GM04504 (cell line): ENCODE data around the gene MSI1.

Experiments used
- DNase-seq: peaks from one replicate; pipeline ENCODE4 v3.0.0-alpha.2; 2012; ENCODE audit warnings: low read depth

MSI1 gene

DNA sequence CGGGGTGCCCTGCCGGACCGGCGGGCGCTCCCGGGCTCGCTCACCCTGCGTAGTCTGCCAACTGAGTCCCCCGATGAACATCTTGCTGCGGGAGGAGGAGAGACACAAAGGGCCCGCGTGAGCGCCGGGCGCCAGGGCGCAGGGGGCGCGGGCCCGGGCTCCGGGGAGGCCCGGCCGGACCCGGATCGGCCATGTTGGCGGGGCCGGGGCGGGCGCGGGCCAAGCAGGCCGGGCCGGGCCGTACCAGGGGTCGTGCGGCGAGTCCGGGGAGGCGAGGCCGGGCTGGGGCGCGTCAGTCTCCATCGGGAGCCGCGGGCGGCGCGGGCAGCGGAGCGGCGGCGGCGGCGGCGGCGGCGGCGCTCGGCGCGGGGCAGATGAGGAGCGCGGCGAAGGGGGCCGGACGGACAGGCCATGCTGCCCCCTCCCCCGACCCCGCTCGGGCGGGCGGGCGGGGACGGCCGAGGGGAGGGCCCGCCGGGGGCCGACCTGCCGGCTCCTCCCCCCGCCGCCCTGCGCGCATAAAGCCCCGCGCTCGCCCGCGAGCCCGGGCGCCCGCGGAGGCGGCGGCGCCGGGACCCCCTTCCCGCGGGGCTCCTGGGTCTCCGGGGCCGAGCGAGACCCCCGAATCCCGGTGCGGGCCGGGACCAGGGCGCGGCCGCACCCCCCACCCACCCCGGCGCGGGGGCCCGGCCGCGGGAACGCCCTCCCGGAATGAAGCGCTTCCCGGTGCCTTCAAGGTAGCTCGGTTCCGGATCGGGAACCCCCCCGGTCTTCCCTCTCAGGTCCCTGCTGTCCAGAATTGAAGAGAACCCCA lies at the start of gene MSI1:
MSI1 (minus strand) TSS at position 376 of the 814 bp plus-strand sequence; CDS start at position 303, 73 bp downstream.
- DNase-seq = no peak

DNA sequence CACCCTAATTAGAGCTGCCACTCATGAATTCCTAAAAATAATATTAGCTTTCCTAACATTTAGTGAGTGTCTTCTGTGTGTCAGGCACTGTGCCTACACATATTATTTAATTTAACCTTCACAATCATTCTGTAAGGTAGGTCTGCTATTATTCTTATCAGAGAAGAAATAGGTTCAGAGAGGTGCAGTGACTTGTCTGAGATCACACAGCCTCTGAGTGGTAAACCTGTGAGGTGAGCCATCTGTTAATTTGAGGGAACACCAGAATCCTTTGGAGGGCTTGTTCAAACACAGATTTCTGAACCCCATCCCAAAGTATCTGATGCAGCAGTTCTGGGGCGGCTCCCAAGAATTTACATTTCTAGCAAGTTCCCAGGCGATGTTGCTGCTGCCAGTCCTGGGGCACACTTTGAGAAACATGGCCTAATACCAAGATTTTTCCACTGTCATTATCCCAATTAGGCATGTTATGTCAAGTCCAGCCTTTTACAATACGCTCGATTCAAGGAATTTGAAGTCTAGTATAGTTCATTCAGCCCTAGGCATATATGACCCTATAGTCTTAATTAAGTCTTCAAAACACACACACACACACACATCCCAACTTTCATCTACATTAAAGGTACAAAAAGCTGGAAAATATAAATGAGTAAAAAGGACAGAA lies 49.1 kb upstream of the MSI1 start:
- DNase-seq = no peak

- no peak for DNase-seq
These were observed 47.7 kb upstream of the MSI1 start for GRCh38 chr12:120416490-120417216.

GRCh38 chr12:120413901-120414695 lies 45.1 kb upstream of the MSI1 start:
- DNase-seq = no peak

- DNase-seq = no peak
These were observed 43.5 kb upstream of the MSI1 start for GRCh38 chr12:120412421-120412820.

GRCh38 chr12:120408771-120409170 lies 39.8 kb upstream of the MSI1 start:
- no peak for DNase-seq

- no peak for DNase-seq
These were observed 37.6 kb upstream of the MSI1 start for GRCh38 chr12:120406553-120406952.

DNA sequence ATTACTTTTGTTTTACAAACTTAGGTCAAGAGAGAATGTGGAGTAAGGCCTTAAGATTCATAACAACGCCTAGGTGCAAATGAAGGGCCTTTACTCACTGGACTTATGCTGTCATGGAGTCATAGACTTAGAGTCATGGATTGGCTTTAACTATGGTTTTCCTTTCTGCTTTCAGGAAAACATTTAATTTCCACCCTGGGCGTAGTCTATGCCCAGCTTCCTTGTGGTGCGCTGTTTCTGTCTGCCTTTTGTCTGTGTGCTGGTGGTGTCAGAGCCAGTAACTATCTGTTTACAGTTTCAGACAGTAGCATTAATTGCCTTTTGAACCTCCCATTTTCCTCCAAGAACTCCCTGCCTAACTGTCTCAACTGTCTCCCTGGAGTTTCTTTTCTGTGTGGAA lies 37.1 kb upstream of the MSI1 start:
- no peak for DNase-seq

DNA sequence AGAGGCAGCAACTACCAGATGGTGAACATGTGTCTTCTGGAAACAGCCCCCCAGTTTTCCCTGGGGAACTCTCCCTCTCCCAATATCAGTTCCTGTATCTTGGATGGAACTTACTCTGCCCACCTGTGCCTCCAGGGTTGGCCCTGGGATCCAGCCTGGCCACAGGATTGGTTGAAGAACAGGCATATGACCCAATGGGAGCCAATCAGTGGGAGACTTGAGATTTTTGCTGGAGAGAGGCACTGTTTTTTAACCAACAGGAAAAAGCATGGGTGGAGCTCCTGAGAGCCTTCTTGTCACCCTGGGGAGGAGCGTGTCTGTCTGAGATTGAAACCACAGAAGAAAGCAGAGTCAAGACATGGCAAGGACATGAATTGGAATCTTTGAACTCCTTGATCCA lies 35.3 kb upstream of the MSI1 start:
- DNase-seq = no peak

DNA sequence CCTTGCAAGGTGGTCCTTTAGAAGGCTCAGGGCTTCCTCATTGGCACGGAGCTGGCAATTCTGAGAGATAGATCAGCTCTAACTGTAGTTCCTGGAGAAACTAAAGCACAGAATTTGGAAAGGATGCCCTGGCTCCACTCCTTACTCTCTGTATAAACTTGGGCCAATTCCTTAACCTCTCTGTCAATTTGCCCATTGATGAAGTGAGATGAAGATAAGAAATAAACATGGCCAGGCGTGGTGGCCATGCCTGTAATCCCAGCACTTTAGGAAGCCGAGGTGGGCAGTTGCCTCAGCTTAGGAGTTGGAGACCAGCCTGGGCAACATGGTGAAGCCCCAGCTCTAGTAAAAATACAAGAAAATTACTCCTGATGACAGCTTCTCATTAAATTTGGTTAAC lies 34.9 kb upstream of the MSI1 start:
- no peak for DNase-seq

DNA sequence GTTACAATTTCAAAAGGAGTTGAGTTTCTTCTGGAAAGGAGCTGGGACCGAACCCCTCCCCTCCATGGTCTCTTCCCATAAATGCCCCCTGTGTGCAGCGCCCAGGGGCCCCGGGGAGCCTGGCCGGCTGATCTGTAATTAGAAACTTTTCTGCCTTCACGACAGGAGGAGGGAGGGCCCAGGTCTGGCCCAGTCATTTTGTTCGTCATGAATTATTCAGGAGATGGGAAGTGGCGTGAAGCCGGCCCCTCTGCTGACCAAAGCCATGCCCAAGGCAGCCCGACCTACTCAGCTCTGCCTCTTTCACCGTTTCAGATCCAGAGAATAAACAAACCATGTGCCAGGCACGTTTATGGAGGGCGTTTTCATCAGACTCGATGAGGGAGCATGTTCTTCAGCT lies 33.3 kb upstream of the MSI1 start:
- no peak for DNase-seq

DNA sequence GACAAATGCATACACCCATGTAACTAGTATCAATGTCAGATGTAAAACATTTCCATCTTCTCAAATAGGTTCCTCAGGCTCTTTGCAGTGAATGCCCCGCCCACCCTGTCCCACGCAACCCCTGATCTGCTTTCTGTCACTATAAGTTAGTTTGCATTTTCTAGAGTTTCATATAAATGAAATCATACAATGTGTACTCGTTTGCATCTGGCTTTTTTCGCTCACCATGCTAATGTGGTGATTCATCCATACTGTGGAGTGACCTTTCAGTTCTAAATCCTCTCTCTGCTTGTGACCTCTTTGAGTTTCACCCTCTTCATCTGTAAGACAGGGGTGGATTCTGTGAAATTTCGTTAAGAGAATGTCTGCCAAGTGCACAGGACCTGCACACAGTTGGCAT lies 30.6 kb upstream of the MSI1 start:
- no peak for DNase-seq

GRCh38 chr12:120397824-120398540 lies 29.0 kb upstream of the MSI1 start:
- no peak for DNase-seq

DNA sequence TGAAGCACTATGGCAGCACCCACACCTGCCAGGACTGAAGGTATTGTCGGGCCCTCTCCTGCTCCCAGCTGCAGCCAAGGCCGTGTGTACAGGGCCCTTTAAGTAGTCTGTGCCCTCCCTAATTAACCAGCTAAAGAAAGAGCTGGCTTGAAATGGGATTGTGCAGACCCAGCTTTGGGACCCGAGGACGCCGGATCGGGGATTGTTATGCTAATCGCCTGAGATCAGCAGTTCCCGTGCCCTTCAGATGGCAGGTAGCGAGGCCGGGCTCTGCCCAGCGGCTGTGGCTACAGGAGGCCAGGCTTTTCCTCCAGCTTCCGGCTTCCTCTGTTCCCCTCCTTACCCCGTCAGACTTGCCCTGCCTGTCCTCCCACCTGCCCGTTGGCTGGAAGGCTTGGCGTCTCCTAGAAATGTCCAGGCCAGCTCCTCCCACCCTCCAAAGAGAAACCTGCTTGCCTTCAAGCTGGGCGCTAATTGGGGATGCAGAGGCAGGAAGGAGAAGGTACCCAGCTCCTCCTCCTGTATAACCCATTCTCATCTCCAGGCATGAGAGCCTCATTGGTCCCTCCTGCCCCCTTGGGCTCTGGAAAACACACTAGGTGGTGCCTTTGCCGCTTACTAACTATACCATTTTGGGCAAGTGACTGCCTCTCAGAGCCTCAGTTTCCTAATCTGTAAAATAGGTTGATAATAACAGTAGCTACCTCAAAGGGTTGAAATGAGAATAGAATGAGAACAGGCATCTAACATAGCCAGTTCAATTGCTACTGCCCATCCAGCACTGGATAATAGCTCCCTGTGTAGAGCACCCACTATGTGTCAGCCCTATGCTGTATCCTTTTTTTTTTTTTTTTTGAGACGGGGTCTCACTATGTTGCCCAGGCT lies 25.8 kb upstream of the MSI1 start:
- DNase-seq = no peak

DNA sequence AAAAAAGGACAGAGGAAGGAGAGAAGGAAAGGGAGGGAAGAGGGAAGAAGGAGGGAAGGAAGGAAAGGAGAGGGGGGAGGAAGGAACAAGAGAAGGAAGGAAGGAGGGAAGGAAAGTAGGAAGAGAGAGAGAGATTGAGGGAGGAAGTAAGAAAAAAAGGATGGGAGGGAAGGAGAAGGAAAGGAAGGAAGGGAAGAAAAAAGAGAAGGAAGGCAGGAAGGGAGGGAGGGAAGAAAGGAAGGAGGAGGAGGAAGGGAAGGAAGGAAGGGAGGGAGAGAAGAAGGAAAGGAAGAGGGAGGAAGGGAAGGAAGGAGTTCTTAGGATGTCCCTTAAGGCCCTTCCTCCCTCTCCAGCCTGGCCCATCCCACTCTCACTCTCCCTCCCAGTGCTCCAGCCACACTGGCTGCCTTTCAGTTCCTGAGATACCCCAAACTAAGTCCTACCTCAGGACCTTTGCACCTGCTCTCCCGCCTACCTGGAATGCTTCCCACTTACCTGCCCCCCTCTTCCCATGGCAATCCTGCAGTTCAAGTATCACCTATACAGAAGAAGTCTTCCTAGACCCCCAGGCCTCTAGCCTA lies 21.7 kb upstream of the MSI1 start:
- no peak for DNase-seq

GRCh38 chr12:120388691-120389481 lies 19.9 kb upstream of the MSI1 start:
- DNase-seq = no peak

DNA sequence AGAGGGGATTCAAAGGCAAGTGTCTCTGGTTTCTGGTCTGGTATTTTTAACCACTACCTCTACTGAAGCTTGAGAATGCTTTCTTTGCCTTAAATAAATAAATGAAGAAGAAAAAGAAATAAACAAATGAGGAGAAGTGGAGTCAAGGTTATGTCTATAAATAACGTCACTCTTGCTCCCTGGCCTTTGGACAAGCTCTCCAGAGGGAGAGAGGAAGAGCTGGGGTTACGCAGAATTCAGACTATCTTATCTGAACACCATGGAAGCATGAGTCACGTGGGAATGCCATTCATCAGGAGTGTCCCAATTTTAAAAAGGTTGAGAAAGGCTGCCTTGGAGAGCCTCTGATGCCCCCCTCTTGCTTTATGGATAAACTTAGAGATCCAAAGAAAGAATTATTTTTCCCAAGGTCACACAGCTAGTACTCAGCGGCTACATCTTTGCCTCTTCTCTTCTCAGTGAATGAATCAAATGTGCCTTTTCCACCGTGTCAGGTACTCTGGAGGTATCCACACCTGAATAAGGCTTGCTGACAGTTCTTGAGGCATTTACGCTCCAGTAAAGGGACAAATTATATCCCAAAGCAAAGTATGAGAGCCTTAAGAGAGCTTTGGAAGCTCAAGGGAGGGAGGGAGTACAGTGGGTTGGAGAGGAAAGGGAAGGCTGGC lies 12.9 kb upstream of the MSI1 start:
- no peak for DNase-seq

DNA sequence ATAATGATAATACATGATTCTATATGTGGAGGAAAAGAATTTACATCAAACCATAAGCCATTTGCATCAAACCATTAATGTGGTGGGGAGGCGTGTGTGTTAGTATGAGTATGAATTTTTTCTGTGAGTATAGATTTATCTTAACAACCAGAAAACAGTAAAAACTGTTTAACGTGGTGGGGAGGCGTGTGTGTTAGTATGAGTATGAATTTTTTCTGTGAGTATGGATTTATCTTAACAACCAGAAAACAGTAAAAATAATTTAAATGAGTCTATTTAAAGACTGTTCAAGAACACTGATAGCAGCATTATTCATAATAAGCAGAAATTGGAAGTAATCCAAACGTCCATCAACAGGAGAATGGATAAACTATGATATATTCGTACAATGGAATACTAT lies 9.1 kb upstream of the MSI1 start:
- no peak for DNase-seq

DNA sequence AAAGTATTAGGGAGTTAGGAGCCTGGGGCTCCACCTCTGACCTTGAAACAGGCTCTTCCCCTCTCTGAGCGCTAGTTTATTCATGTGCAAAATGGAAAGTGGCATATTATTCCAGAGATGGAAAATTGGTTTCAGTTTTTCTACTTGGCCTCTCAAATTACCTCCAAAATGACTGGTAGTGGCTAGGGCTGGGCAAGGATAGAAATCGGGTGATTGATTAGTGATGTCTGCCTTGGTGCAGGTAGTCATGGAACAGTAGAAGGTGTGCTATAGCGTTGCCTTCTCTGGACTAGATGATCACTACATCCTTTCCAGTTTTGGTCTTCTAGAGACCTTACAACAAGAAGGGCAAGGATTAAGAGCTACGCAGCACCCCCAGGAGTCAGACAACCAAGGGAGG lies 8.6 kb upstream of the MSI1 start:
- no peak for DNase-seq
